NCI-H226 (cell line): ENCODE results near the gene MLN.

Experiments
- DNase-seq: peaks from one replicate; pipeline ENCODE4 v3.0.0-alpha.2; 2015

The MLN gene

DNA sequence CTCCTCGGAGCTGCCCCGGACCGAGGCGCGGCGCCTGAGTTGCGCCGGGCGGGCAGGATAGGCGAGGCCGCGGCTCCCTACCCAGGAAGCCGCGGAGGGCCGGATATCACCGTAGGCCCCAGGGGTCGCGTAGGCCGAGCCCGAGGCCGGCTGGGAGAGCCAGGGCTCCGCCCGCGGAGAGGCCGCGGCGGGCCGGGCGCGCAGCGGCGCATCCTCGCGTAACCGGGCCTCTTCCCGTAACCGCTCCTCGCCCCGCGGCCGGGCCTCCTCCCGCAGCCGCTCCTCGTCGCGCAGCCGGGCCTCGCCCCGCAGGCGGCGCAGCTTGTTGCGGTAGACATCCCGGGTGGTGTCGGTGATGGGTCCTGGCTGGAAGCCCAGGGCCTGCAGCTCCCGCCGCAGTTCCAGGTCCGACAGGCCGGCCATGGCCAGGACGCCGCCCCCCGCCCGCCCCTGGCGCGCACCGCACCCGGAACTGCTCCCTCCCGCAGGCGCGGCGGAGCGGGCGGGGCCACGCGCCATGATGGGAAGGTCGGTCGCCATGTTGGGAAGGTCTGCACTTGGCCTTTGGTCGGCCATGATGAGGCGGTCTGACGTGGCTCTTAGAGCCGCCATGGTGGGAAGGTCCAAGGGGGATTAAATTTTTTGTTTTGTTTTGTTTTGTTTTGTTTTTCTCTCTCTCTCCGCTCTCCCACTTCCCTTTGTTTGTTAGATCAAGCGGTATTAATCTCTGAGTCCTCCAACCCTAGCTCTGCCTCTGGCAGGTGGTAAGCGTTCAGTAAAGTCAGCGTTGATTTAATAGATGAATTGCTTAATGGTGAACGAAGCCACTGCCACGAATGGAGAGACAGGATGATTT, 14.9 kb downstream of the MLN start, which contains the start of gene LEMD2:
Gene LEMD2 (minus strand): TSS at position 437 of the 856 bp plus-strand sequence. CDS start 14 bp downstream, at position 423.
- peak; percentile 85 for DNase-seq

DNA sequence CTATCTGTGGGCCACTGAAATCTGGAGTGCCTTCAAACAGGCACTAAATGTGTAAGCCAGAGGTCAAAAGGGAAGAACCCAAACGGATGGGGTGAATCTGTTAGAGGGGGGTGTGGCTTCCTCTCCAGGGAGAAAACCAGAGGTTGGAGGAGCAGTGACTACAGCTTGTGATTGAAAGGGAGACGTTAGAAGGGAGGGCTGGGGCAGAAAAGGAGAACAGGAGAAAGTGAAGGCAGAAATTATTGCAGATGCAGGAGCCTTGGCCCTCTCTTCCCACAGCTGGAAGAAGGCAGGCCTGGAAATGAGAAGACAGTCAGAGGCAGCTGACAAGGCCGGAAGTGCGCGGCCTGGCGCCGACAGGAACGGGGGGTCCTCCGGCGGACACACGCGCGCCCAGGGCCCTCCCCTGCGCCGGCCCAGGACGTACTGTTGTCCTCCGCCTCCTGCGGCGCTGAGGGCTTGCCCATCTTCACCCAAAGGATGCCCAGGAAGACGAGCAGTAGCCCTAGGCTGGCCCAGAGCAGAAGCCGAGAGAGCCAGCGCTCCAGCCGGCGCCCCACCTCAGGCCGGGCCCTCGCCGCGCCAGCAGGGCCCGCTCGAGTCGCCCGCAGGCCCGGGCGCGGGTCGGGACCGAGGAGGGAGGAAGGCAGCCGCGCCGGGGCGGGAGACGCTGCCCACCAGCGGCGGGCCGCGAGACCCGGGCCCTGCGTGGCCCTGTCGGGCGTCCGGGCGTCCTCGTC, 15.7 kb downstream of the MLN start:
- peak; percentile 85 for DNase-seq

DNA sequence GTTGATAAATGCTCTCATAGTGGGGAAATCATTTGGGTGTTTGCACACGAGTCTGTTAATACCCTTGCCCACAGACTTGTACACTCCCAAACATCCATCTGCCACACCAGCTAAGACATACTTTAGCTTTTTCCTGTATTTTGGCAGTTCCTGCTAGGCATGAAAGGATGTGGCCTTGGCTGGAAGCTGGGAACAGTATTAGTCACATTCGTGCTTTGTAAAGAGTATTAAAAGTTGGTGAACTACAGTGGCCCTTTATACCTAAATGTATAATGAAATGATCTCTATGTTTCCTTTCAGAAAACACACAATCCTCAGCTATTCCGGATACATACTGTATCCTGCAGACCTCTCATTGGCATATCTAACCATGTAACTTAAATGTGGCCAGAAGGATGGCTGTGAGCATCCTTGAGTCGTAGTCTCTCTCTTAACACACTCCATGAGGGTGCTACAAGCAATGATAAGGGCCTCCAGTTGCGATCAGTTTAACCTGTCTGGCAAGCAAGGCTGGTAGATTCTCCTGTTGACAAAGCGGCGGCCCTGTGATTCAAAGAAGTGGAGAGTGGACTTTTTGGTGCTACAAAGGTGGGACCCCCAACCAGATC, 16.4 kb downstream of the MLN start:
- DNase-seq: no peak

DNA sequence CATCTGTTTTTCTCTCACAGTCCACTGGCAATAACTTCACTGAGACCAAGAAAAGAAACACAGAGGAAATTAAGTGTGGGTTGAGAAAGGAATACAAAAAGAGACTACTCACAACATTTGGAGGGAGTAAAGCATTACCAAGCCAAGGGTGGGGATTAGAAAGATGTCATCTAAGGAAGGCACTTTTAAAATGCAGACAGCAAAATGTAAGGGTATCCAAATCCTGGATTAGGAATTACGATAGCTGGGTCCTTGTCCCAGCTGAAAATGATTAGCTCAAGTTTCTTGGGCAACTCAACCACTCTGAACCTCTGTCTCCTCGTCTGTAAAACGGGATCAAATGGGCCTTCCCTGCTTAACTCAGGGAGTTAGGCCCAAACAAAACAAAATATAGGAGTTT, 17.1 kb downstream of the MLN start:
- DNase-seq: no peak

DNA sequence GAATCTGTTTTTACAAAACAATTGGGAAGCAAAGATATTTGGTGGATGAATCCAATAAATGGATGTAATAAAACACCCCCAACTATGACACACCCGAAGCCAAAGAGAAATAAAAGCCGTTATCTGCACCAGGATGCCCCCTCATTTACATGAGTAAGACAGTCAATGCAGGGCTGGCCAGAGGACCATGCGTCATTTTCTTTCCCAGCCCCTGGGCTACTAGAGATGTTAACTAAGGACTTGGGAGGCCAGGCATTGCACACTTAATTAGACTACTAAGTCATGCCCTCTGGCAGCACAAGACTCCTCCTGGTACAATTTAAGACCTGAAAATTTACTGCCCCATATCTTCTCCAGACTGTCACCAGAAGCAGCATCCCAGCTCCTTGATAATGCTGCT, 18.0 kb downstream of the MLN start:
- DNase-seq: no peak

DNA sequence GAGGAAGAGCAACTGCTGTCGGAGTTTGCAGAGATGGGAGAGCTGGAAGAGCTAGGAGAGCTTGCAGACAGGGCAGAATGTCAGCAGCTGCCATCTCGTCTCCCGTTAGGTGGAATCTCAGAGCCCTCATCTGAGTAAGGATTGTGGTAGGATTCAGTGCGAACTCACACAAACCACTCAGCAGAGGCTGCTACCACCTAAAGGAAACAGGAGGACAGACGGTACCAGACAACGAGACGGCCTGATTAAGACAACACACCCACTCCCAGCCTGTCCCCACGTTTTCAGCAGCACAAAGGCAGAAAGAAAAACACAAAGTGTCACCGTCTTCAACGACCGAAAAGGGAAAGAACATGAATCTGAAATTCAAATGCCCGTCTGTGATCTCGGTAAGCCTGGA, 19.0 kb downstream of the MLN start:
- no peak for DNase-seq

DNA sequence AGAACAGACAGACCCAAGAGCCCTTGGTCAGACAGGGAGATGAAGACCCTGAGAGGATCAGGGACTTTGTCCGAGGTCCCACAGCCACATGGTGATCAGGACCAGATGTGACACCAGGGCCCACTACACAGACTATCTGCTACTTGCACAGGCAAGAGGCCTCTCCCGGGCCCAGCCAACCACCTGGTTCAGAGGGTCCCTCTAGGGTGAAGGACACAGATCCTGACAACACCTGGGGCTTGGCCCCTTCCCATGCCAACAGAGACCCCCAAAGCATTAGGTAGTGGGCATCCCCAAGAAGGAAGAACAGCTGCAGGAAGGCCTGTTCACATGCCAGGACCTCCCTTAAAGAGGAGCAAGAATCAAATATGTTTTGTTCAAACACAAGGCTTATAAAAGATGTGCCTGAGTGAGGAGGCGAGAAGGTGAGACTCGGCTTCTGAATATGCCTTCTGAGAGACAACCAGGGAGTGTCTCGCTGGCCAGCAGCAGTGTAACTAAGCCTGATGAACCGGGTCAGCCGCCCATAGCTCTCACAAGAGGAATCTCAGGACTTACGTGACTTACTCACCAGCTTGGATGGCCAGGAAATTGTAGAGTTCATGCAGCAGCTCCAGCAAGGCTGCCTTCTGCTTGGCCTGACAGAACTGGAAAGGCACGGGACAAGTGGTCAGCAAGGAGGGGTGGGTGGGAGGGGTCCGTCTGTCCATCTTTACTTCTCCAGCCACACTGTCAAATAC, 19.9 kb downstream of the MLN start:
- DNase-seq: no peak

DNA sequence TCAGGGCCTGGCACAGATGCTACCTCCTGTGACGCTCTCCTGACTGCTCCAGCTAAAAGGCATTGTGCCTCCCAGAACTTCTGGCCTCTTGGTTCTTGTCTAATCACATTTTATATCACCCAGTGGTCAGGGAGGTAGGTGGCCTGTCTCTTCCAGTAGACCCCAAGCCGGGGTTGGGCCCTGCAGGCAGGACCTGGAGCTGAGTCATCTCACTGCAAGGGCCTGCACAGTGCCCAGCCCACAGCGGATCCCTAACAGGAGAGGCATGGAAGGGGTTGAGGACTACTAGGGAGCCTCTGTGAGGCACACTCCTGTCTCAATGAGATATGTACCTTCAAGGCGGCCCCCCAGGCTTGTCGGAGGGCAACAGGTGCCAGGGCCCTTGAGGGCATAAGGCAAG, 21.2 kb downstream of the MLN start:
- no peak for DNase-seq

DNA sequence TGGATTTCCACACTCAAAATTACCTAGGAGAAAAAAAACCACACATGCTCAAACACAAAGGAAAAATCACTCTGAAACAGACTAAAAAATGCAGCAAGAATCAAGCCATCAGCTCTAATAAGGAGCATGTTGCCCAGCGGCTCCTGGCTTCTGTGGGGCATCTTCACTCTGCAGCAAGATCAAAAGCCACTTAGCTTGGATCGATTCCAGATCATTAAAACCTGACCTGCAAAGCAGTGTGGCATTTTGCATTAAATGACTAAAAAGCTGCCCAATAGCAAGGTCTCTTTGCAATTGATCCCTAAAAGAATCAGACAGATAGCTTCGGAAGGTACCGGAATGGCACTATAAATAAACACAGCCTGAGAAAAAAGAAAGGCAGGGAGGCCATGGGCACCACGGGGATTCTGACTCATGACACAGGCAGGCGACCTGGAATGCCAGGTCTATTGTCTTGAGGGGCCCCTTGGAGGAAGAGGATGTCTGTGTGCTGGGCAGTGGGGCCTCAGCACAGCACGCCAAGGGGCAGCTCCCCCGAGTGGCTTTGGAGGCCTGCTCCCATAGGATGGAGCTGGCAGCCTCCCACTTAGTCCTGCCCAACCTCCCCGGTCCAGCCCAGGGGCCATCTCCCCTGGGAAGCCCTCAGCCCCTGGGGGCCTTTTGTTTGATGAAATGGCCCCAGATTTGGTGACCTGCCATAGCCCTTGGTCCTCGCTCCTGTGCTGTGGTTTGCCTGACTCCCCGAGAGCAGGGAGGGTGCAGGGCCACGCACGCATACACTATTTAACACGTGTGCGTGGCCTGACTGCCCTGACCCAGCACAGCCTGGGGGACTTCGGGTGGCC, 22.4 kb downstream of the MLN start:
- DNase-seq: peak; percentile 60

DNA sequence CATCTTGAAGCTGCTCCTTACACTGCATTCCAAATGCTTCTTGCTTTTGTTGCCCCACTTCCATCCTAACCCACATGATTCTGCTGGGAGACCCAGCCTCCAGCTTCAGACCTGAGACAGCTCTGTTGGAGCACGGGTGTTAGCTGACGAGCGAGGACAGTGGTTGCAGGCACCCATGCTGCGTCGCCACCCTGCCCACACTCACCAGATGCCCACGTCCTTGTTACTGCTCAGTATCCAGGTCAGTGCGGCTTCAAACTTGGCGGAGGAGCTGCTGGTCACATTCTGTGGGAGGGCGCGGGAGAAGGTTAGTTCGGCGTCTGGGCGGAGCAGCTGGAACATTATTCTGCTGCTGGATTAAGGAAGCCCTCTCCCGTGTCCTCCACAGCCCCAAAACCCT, 23.9 kb downstream of the MLN start:
- DNase-seq: no peak

DNA sequence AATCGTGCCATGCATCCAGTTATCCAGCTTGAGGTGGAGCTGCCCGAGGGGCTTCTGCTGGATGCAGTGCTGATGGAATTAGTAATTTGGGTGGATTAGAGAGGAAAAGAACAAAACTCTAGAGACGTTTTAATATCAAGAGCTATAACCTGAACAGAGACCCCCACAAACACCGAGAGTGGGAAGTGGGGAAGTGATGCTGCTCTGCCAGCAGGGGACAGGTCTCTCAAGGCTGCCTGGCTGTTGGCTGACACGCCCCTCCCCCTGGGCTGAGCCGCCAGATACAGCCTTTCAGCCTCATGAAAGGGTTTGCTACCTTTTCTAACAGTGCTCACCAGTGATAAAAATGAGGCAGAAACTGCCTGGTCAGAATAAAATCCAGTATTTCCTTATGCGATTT, 24.5 kb downstream of the MLN start:
- DNase-seq: no peak

DNA sequence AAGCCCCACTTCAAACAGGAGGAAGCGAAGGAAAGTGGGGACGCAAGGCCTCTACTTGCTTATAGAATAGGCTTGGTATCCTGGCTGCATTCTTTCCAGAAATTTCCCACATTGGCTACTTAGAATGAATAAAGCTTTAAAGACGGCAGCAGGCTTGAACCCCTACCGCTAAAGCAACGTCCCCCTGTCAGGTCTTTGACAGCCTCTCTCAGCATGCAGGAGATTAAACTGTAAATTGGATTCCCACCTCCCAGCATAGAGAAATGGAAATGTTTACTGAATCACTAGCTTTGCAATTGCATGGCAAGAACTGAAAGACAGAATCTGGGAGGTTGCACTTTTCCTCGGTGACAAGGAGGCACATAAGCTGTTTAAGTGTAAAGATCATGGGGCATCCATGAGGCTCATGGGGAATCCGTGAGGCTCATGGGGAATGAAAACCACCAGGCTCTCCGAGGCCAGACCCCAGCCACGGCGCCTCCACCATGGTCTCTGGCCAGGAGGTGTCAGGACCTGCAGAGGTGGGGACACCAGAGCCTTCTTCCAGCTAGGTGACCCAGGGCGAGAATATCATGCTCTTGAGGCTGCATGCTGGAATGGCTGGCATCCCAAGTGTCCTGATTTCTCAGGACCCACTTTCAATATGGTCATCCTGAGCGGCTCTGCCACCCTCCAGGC, 25.2 kb downstream of the MLN start:
- no peak for DNase-seq

DNA sequence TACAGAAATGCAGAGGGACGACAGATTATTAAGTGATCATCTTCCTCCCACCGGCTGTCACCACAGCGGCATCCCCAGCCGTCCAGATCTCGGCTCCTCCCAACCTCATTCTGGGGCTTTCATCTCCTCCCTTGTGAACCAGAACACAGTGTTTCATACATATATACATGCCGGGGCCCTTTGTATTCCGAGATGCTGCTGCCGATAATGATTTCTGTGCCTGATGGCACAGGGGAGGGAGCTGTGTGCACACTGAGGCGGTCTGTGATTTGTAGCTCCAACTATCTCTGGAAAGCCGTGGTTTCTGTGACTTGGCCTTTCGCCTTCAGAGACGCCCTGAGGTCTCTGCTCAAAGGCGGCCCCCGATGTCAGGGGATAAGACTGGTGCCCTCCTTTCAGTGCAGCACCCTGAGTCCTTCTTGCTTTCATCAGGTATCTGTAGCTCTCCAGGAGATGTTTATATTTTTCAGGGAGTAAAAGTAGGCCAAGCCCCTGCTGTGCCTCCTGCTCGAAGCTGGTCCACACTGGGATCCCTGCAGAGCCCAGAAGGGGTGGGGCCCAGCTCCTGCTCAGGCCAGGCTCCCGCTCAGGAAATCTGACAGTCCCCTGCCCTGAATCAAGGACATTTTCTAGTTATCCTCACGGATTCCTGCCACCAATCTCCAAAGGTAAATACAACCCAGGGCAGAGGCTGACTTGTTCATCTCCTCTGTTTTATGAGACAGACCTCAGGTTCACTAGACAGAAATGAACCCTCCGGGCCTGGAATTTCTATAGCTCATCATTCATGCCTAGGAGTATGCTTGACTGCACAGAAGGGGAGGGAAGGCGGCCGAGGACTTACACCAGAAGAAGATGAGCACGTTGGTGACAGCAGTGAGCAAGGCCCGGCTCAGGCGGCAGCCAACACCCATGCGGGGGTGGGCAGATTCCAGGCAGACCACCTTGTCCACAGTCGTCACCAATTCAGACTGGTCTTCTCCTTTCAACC, 26.1 kb downstream of the MLN start:
- no peak for DNase-seq

DNA sequence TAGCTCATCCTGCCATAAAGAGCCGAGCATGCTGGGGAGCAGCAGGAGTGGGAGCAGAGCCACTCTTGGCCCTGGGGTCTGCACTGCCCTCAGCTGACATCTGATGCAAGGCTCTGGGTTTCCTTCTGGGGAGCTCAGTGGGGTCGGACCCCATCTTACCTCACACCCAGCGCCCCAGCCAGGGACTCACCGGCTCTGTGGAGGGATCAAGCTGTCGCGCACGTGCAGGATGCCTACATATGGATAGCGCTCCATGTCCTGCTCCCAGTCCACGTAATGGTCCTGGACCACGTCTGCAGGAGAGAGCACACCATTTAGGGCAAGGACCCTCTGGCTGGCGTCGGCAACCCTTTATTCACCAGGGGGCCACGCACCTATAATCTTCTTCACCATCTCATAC, 27.0 kb downstream of the MLN start:
- no peak for DNase-seq

DNA sequence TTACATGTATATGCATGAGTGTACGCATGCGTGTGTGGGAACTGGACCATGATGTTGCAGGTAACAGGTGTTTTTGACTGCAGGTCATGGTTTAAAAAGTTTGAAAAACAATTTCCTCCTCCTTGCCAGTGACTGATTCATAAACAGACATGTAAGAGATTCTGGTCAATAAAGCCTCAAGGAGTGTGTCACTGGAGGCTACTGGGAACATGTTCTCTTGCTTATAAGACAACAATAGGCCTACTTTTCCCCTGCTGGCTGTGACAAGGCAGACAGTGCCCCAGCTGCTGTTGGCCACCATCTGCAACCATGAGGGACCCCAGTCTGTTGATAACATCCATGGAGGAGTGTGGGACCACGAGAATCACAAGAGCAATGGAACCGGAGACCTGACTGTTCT, 27.6 kb downstream of the MLN start:
- DNase-seq: no peak

DNA sequence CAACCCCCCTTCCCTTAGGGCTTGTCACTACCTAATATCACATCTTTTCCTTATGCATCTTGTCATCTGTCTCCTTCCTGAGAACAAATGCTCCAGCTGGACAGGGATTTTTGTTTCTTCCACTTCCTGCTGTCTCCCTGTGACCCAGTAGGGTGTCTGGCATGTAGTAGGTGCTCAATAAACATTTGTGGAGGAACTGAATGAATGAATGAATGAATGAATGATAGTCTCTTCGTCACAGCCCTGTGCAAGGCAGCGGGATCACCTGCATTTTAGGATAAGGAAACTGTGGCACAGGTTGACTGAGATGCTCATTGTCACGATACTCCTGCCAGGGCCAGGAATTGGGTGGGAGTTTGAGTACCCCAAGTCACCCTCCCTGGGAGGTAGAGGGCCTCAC, 29.0 kb downstream of the MLN start:
- DNase-seq: no peak

DNA sequence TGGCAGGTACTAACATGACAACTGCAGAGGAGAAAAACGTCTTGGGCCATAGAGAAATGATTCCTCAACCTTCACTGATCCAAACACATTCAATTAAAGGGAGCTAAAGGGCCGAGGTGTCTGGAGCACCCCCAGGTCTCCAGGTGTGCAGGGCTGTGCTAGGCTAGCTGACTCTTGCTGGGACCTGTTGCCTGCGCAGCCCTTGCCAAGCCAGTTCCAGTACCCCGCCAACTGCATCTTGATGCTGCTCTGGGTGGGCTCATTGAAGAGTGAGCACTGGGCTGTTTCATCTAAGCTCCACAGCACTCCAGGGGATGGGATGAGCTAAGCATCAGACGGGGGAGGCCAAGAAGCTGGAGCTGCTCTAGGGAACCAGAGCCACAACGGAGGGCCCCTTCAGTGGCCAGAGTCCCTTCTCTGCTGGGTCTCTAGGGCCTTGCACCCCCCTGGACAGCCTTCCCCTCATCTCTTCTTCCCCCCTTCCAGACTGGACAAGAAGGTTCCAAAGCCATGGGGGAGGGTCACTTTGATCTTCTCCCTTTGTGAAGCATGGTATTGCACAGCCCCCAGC, 30.8 kb downstream of the MLN start:
- no peak for DNase-seq

DNA sequence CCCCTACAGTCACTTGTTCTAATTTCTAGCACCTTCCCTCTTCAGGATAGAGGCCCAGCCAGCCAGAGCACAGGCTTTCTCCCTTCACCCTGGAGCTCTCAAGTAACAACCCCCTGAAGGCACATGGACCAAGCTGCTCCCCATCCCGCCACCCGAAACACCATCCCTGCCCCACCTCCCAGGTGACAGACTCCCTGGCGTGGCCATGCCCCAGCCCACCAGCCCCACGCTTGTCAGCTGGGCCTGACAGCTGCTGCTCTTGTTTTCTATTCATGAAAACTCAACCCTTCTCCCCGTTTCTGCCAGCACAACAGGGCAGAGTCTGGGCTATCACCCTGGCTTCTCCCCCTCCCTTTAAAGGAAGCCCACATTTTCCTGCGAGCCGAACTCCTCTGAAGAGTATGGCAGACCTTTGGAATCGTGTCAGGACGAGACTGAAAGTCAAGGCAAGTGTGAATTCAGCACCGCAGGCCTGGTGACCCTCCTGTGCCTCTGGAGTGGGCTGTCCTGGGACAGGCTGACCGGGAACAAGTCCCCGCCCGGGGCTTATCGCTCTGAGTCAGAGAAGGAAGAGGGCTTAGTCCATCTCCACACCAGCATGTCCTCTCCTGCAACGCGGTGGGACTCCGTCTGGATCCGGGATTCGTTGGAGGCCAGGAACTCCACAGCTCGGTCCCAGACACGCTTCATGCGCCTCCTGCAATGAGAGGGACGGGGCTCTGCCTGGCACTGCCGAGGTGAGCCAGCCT, 31.5 kb downstream of the MLN start:
- no peak for DNase-seq
